ENCODE data around the gene PIK3CB.

DNA sequence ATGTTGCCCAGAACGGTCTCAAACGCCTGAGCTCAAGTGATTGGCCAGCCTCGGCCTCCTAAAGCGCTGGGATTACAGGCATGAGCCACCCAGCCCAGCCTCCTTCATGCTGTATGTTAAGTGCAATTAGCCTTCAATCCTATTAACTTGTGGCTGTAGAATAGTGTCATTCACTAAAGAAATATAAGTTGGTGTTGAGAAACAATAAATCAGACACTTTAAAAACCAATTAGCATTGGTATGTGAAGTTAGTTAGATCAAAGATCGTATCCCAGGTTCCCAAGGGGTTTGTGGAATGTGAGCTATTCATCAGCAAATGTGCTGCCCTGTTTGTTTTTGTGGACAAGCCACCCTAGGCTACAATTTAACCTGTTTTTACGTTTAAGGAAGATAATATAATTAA lies 11.0 kb upstream of the PIK3CB start:
- no peak for TF ChIP-seq POLR2A (IDR thresholded peaks at IDR 0.05)
- TF ChIP-seq, protein P1, sequence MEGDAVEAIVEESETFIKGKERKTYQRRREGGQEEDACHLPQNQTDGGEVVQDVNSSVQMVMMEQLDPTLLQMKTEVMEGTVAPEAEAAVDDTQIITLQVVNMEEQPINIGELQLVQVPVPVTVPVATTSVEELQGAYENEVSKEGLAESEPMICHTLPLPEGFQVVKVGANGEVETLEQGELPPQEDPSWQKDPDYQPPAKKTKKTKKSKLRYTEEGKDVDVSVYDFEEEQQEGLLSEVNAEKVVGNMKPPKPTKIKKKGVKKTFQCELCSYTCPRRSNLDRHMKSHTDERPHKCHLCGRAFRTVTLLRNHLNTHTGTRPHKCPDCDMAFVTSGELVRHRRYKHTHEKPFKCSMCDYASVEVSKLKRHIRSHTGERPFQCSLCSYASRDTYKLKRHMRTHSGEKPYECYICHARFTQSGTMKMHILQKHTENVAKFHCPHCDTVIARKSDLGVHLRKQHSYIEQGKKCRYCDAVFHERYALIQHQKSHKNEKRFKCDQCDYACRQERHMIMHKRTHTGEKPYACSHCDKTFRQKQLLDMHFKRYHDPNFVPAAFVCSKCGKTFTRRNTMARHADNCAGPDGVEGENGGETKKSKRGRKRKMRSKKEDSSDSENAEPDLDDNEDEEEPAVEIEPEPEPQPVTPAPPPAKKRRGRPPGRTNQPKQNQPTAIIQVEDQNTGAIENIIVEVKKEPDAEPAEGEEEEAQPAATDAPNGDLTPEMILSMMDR (IDR thresholded peaks at IDR 0.05 in 4 of 5, conservative IDR thresholded peaks at IDR 0.05 in 1 of 5), result no peak
